HCT116 (cell line): ENCODE measurements around the gene DPRX. TPM values are rescaled to one million over a fixed set of nuclear protein-coding genes. Genes with fewer than 3 reads are reported as not detected.

Source experiments
- ATAC-seq: fragments of 200-7000 bp; cut with Tn5 transposase; 2 replicates; pipeline ENCODE4 v1.9.1; 2020; ENCODE audit warnings: mild to moderate bottlenecking, moderate library complexity
- BruUV-seq: library from RNA; stranded (reverse); fragments of 400-500 nt; replicated peaks from 2 replicates; lab custom pipeline; 2021; lab: Mats Ljungman, UMichigan
- CTCF ChIA-PET: fragments of 300-600 bp; sonication (Branson Sonifier 250); formaldehyde crosslinking; loops from one replicate; lab custom pipeline; 2021; ENCODE audit warnings: antibody characterized with exemption; lab: Charles Lee
- POLR2A ChIA-PET: fragments of 300-600, 350-600 bp; sonication (Branson Sonifier 250); formaldehyde crosslinking; loops from one replicate; lab custom pipeline; 2021; ENCODE audit warnings: antibody characterized with exemption; lab: Charles Lee
- RAD21 ChIA-PET, 2 experiments: fragments of 300-600 bp; sonication (Branson Sonifier 250); formaldehyde crosslinking; loops; one replicate each; lab custom pipeline; 2023; ENCODE audit warnings: low total read pairs in 2 of 2; ENCODE audit not compliant: uncharacterized antibody in 2 of 2, unreplicated experiment in 2 of 2, low non-redundant PET in 1 of 2; lab: Charles Lee
- DNase-seq: peaks from one replicate; pipeline ENCODE4 v3.0.0-alpha.2; 2010; ENCODE audit warnings: low read depth, low spot score
- H2AFZ ChIP-seq: fragments of 200-600 bp; shearing (Covaris generic), sonication (generic); 2 replicates; pipeline ENCODE4 v1.6.1; 2017; ENCODE audit warnings: low read depth, mixed run types, mixed read lengths, antibody characterized with exemption, low read length; ENCODE audit not compliant: poor library complexity, severe bottlenecking
- H3K27ac ChIP-seq: 2 replicates; pipeline ENCODE4 v1.5.1; 2012; ENCODE audit warnings: low read depth, low read length
- H3K27me3 ChIP-seq: fragments of 200-600 bp; sonication (generic); 2 replicates; pipeline ENCODE4 v1.6.1; 2016; ENCODE audit warnings: mixed run types, low read length, mixed read lengths; ENCODE audit not compliant: insufficient read depth
- H3K36me3 ChIP-seq, 2 experiments: fragments of 200-500 bp in 1 of 2; fragments of 200-600 bp in 1 of 2; sonication (Bioruptor generic) in 1 of 2; sonication (generic) in 1 of 2; 2 replicates each; pipeline versions ENCODE4 v1.5.1 to v1.6.1; 2014 to 2016; ENCODE audit warnings: low read length in 2 of 2, inconsistent platforms in 1 of 2, mixed read lengths in 1 of 2, mixed run types in 1 of 2; ENCODE audit not compliant: insufficient read depth in 2 of 2, control insufficient read depth in 1 of 2
- H3K4me1 ChIP-seq, 2 experiments: fragments of 200-600 bp in 1 of 2; sonication (generic) in 1 of 2; 2 replicates each; pipeline versions ENCODE4 v1.5.1 to v1.6.1; 2012 to 2017; ENCODE audit warnings: low read length in 2 of 2, inconsistent platforms in 1 of 2, mild to moderate bottlenecking in 1 of 2, mixed read lengths in 1 of 2, mixed run types in 1 of 2, moderate library complexity in 1 of 2; ENCODE audit not compliant: insufficient read depth in 2 of 2, control insufficient read depth in 1 of 2
- H3K4me2 ChIP-seq: fragments of 200-600 bp; sonication (generic); 2 replicates; pipeline ENCODE4 v1.6.1; 2017; ENCODE audit warnings: mixed run types, low read length, mixed read lengths
- H3K4me3 ChIP-seq, 2 experiments: fragments of 200-600 bp in 1 of 2; sonication (generic) in 1 of 2; replicated peaks in 1 of 2; 2 replicates each; pipeline ENCODE4 v1.5.1; 2011 to 2016; ENCODE audit warnings: low read length in 2 of 2, control low read depth in 1 of 2, low read depth in 1 of 2, mild to moderate bottlenecking in 1 of 2, mixed read lengths in 1 of 2, mixed run types in 1 of 2
- H3K79me2 ChIP-seq: fragments of 200-600 bp; sonication (generic); 2 replicates; pipeline ENCODE4 v1.6.1; 2017; ENCODE audit warnings: mild to moderate bottlenecking, mixed run types, low read length, moderate library complexity, mixed read lengths; ENCODE audit not compliant: insufficient read depth
- H3K9ac ChIP-seq: fragments of 200-600 bp; sonication (generic); 2 replicates; pipeline ENCODE4 v1.6.1; 2016; ENCODE audit warnings: low read length, mixed read lengths
- H3K9me2 ChIP-seq: fragments of 200-600 bp; sonication (generic), shearing (Covaris generic); 2 replicates; pipeline ENCODE4 v1.6.1; 2017; ENCODE audit warnings: mixed run types, mild to moderate bottlenecking, moderate library complexity; ENCODE audit not compliant: insufficient read depth
- H3K9me3 ChIP-seq, 2 experiments: fragments of 200-500 bp in 1 of 2; fragments of 200-600 bp in 1 of 2; sonication (Bioruptor generic) in 1 of 2; sonication (generic) in 1 of 2; 2 replicates each; pipeline ENCODE4 v1.6.1; 2014 to 2017; ENCODE audit warnings: low read length in 2 of 2, mixed read lengths in 2 of 2, inconsistent platforms in 1 of 2, low read depth in 1 of 2, mild to moderate bottlenecking in 1 of 2, mixed run types in 1 of 2, moderate library complexity in 1 of 2; ENCODE audit not compliant: control insufficient read depth in 1 of 2, insufficient read depth in 1 of 2
- H4K20me1 ChIP-seq: fragments of 200-600 bp; sonication (generic), shearing (Covaris generic); 2 replicates; pipeline ENCODE4 v1.6.1; 2017; ENCODE audit warnings: mixed run types, mild to moderate bottlenecking, moderate library complexity; ENCODE audit not compliant: insufficient read depth
- CEBPB ChIP-seq: IDR thresholded peaks from 2 replicates; pipeline ENCODE4 v1.6.1; 2012; ENCODE audit warnings: low read depth
- EGR1 ChIP-seq: IDR thresholded peaks from 2 replicates; pipeline ENCODE4 v1.6.1; 2012; ENCODE audit warnings: low read depth
- EZH2 ChIP-seq: fragments of 200-600 bp; sonication (generic); IDR thresholded peaks from 2 replicates; pipeline ENCODE4 v1.6.1; 2017; ENCODE audit warnings: antibody characterized with exemption, mixed run types
- FOSL1 ChIP-seq: IDR thresholded peaks from 2 replicates; pipeline ENCODE4 v1.6.1; 2012; ENCODE audit warnings: low read depth
- POLR2A ChIP-seq: IDR thresholded peaks from 2 replicates; pipeline ENCODE4 v1.7.0; 2011; ENCODE audit warnings: borderline replicate concordance; ENCODE audit not compliant: insufficient read depth, insufficient read length; ENCODE audit errors: extremely low read depth
- POLR2AphosphoS5 ChIP-seq: IDR thresholded peaks from 2 replicates; pipeline ENCODE4 v1.6.1; 2011; ENCODE audit warnings: mild to moderate bottlenecking, low read depth, low read length, moderate library complexity
- RAD21 ChIP-seq: IDR thresholded peaks from 2 replicates; pipeline ENCODE4 v1.6.1; 2012; ENCODE audit warnings: low read depth, mild to moderate bottlenecking
- TCF7L2 ChIP-seq: IDR thresholded peaks from 2 replicates; pipeline ENCODE4 v1.7.0; 2011; ENCODE audit warnings: borderline replicate concordance, inconsistent platforms; ENCODE audit not compliant: insufficient read depth, insufficient read length; ENCODE audit errors: extremely low read depth
- ZFX ChIP-seq: fragments of 450-650 bp; IDR thresholded peaks from 2 replicates; pipeline ENCODE4 v1.6.1; 2017
- intact Hi-C: fragments of 100-400 bp; cut with micrococcal nuclease; formaldehyde crosslinking; loops from 2 replicates; pipeline ENCODE4 v1.10.0; 2022
- total RNA-seq: library from RNA; stranded (reverse); gene quantifications from one replicate; pipeline ENCODE4 v1.2.1, GENCODE V29; 2021; ENCODE audit not compliant: unreplicated experiment
- TF ChIP-seq, protein P1 (sequence below): IDR thresholded peaks from 2 replicates; pipeline ENCODE4 v1.6.1; 2012
- TF ChIP-seq, protein P2 (sequence below): IDR thresholded peaks from 2 replicates; pipeline ENCODE4 v1.6.1; 2012
- TF ChIP-seq, protein P3 (sequence below), 3 experiments: fragments of 200-600 bp in 1 of 3; sonication (generic) in 1 of 3; IDR thresholded peaks in 2 of 3; conservative IDR thresholded peaks in 1 of 3; 2 replicates each; pipeline ENCODE4 v1.5.1; 2012 to 2017; ENCODE audit warnings: low read depth in 2 of 3, low read length in 2 of 3, antibody characterized with exemption in 1 of 3, borderline replicate concordance in 1 of 3, control low read depth in 1 of 3, mild to moderate bottlenecking in 1 of 3, mixed read lengths in 1 of 3, mixed run types in 1 of 3, moderate library complexity in 1 of 3; ENCODE audit not compliant: insufficient read depth in 1 of 3

Gene DPRX
- total RNA-seq, 1 experiment from 2014 or later, result not detected

DNA sequence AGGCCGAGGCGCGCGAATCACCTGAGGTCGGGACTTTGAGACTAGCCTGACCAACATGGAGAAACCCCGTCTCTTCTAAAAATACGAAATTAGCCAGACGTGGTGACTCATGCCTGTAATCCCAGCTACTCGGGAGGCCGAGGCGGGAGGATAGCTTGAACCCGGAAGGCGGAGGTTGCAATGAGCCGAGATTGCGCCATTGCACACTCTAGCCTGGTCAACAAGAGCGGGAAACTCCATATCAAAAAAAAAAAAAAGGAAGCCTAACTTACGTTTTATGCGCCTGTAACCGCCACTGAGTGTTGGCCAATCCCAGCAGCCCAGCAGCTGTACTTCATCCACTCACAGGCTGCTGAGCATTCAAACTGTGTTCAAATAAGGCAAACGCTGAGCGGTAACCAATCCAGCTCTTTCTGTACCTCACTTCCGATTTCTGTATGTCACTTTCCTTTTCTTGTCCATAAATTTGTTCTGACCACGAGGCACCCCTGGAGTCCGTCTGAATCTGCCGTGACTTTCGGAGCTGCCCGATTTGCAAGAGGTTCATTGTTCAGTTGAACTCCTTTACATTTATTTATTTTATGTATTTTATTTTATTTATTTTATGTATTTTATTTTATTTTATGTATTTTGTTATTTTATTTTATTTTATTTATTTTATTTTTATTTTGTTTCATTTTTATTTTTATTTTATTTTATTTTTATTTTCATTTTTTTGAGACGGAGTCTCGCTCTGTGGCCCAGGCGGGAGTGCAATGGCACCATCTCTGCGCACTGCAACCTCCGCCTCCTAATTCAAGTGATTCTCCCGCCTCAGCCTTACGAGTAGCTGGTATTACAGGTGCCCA lies 18.2 kb downstream of the DPRX start:
- H3K4me1 ChIP-seq, result no peaks in the 10 kb centered on the region
- TF ChIP-seq, protein P1, sequence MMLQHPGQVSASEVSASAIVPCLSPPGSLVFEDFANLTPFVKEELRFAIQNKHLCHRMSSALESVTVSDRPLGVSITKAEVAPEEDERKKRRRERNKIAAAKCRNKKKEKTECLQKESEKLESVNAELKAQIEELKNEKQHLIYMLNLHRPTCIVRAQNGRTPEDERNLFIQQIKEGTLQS, result no peak
- no peak for TF ChIP-seq CEBPB
- no peak for TF ChIP-seq FOSL1
- no peak for TF ChIP-seq ZFX
- no peak for TF ChIP-seq POLR2A
- TF ChIP-seq, protein P2, sequence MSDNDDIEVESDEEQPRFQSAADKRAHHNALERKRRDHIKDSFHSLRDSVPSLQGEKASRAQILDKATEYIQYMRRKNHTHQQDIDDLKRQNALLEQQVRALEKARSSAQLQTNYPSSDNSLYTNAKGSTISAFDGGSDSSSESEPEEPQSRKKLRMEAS, result no peak
- TF ChIP-seq POLR2AphosphoS5, result no peak
- TF ChIP-seq EZH2, result no peak
- no peak for TF ChIP-seq EGR1
- TF ChIP-seq TCF7L2, result no peak
- no peak for TF ChIP-seq RAD21
- TF ChIP-seq, protein P3, sequence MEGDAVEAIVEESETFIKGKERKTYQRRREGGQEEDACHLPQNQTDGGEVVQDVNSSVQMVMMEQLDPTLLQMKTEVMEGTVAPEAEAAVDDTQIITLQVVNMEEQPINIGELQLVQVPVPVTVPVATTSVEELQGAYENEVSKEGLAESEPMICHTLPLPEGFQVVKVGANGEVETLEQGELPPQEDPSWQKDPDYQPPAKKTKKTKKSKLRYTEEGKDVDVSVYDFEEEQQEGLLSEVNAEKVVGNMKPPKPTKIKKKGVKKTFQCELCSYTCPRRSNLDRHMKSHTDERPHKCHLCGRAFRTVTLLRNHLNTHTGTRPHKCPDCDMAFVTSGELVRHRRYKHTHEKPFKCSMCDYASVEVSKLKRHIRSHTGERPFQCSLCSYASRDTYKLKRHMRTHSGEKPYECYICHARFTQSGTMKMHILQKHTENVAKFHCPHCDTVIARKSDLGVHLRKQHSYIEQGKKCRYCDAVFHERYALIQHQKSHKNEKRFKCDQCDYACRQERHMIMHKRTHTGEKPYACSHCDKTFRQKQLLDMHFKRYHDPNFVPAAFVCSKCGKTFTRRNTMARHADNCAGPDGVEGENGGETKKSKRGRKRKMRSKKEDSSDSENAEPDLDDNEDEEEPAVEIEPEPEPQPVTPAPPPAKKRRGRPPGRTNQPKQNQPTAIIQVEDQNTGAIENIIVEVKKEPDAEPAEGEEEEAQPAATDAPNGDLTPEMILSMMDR (IDR thresholded peaks at IDR 0.05 in 2 of 3, conservative IDR thresholded peaks at IDR 0.05 in 1 of 3; ENCODE audit: borderline replicate concordance in 1 of 3, insufficient read depth in 1 of 3, low read depth in 2 of 3, low read length in 2 of 3), result no peak
- TF ChIP-seq, all 23 proteins: peak for 0
- ChIA-PET RAD21 (no interaction called here), POLR2A (no interaction called here), CTCF (no interaction called here)
- Histone ChIP-seq H2AFZ (no peak overlapping the region), H3K79me2 (no peaks in the 10 kb centered on the region), H3K27ac (no peak overlapping the region), H4K20me1 (no peaks in the 10 kb centered on the region), H3K9me2 (no peaks in the 10 kb centered on the region), H3K9ac (no peak overlapping the region), H3K4me2 (no peak overlapping the region), H3K9me3 (peaks cover 6 to 12% of the 10 kb centered on the region in 2 experiments; a peak in 2 of 4 replicates), H3K27me3 (no peaks in the 10 kb centered on the region), H3K4me3 (no peak overlapping the region), H3K36me3 (no peaks in the 10 kb centered on the region)
- BruUV-seq, result no TSS peak
- DNase-seq (no peak), ATAC-seq (no peak)
- intact Hi-C loops, result loop anchor here (10.0 kb wide), 1 partner anchor 195 kb away; no protein-coding TSS in a partner anchor
